Measurements from ENCODE around the gene GABRG2. TPM values are rescaled to one million over a fixed set of nuclear protein-coding genes. Genes with fewer than 3 reads are reported as not detected.
"Not testable (repeated sequence)": the region's sequence is repeated elsewhere in the genome, so short reads cannot be mapped to it uniquely, and the experiment has no call there.

Gene GABRG2
- not detected in 2 replicates for total RNA-seq (2014; rRNA removed; shearing (Covaris generic))

- Histone ChIP-seq H3K36me3 (no peaks in the 10 kb centered on the region), H3K4me1 (replicated peaks) (no peaks in the 10 kb centered on the region), H3K4me3 (no peak within 1 kb of the TSS), H3K27me3 (replicated peaks) (no peaks in the 10 kb centered on the region), H3K9me3 (replicated peaks) (peaks cover 3% of the 10 kb centered on the region; the same call in 1 of the 2 replicates), H3K27ac (no peak within 1 kb of the TSS)
- DNase-seq (ENCODE audit: low read depth in 1 of 2, low spot score in 2 of 2), result no peak
Observed at GRCh38 chr5:162067655-162068411, at the start of gene GABRG2. TSS of gene GABRG2 (plus strand) at chr5:162067773. CDS start at chr5:162068000, 227 bp downstream.

- H3K4me1 ChIP-seq (replicated peaks), result no peaks in the 10 kb centered on the region
- H3K27ac ChIP-seq, result no peak overlapping the region
- H3K4me3 ChIP-seq, result no peak overlapping the region
- H3K36me3 ChIP-seq, result no peaks in the 10 kb centered on the region
- DNase-seq (ENCODE audit: low read depth in 1 of 2, low spot score in 2 of 2), result no peak
- no peaks in the 10 kb centered on the region for H3K27me3 ChIP-seq (replicated peaks)
- H3K9me3 ChIP-seq (replicated peaks), result peaks cover 6% of the 10 kb centered on the region
Observed at GRCh38 chr5:162025312-162025711, 42.3 kb upstream of the GABRG2 start.

- Histone ChIP-seq H3K36me3 (no peaks in the 10 kb centered on the region), H3K4me1 (replicated peaks) (no peaks in the 10 kb centered on the region), H3K27ac (no peak overlapping the region), H3K4me3 (no peak overlapping the region), H3K9me3 (replicated peaks) (peaks cover 8% of the 10 kb centered on the region), H3K27me3 (replicated peaks) (no peaks in the 10 kb centered on the region)
- no peak for DNase-seq (ENCODE audit: low read depth in 1 of 2, low spot score in 2 of 2)
Observed at GRCh38 chr5:162026803-162027202, 40.8 kb upstream of the GABRG2 start.

- H3K4me1 ChIP-seq (replicated peaks), result no peaks in the 10 kb centered on the region
- no peaks in the 10 kb centered on the region for H3K27me3 ChIP-seq (replicated peaks)
- H3K36me3 ChIP-seq, result no peaks in the 10 kb centered on the region
- no peak overlapping the region for H3K4me3 ChIP-seq
- H3K9me3 ChIP-seq (replicated peaks), result peaks cover 7% of the 10 kb centered on the region
- no peak for DNase-seq (ENCODE audit: low read depth in 1 of 2, low spot score in 2 of 2)
- no peak overlapping the region for H3K27ac ChIP-seq
Observed at GRCh38 chr5:162037431-162037830, 30.1 kb upstream of the GABRG2 start.

- no peaks in the 10 kb centered on the region for H3K27me3 ChIP-seq (replicated peaks)
- H3K4me1 ChIP-seq (replicated peaks), result no peaks in the 10 kb centered on the region
- H3K4me3 ChIP-seq, result no peak overlapping the region
- peaks cover 6% of the 10 kb centered on the region; the same call in 1 of the 2 replicates for H3K9me3 ChIP-seq (replicated peaks)
- no peak for DNase-seq (ENCODE audit: low read depth in 1 of 2, low spot score in 2 of 2)
- H3K27ac ChIP-seq, result no peak overlapping the region
- H3K36me3 ChIP-seq, result no peaks in the 10 kb centered on the region
Observed at GRCh38 chr5:162047279-162047678, 20.3 kb upstream of the GABRG2 start.

GRCh38 chr5:162052676-162053075 lies 14.9 kb upstream of the GABRG2 start:
- Histone ChIP-seq H3K4me1 (replicated peaks) (no peaks in the 10 kb centered on the region), H3K4me3 (no peak overlapping the region), H3K9me3 (replicated peaks) (peaks cover 11% of the 10 kb centered on the region; the same call in 1 of the 2 replicates), H3K27me3 (replicated peaks) (no peaks in the 10 kb centered on the region), H3K27ac (no peak overlapping the region), H3K36me3 (no peaks in the 10 kb centered on the region)
- DNase-seq (ENCODE audit: low read depth in 1 of 2, low spot score in 2 of 2), result no peak

GRCh38 chr5:162055095-162055494 lies 12.5 kb upstream of the GABRG2 start:
- H3K9me3 ChIP-seq (replicated peaks), result peaks cover 11% of the 10 kb centered on the region; the same call in 1 of the 2 replicates
- DNase-seq (ENCODE audit: low read depth in 1 of 2, low spot score in 2 of 2); H3K27ac ChIP-seq; H3K27me3 ChIP-seq (replicated peaks); H3K4me3 ChIP-seq; H3K4me1 ChIP-seq (replicated peaks); H3K36me3 ChIP-seq: not testable (repeated sequence)

GRCh38 chr5:162067162-162067561 lies 411 bp upstream of the GABRG2 start:
- no peak for DNase-seq (ENCODE audit: low read depth in 1 of 2, low spot score in 2 of 2)
- Histone ChIP-seq H3K27me3 (replicated peaks) (no peaks in the 10 kb centered on the region), H3K4me3 (no peak overlapping the region), H3K9me3 (replicated peaks) (no peaks in the 10 kb centered on the region; the same call in 1 of the 2 replicates), H3K36me3 (no peaks in the 10 kb centered on the region), H3K4me1 (replicated peaks) (no peaks in the 10 kb centered on the region), H3K27ac (no peak overlapping the region)

GRCh38 chr5:162068412-162068811 lies 839 bp downstream of the GABRG2 start:
- no peaks in the 10 kb centered on the region for H3K4me1 ChIP-seq (replicated peaks)
- peaks cover 3% of the 10 kb centered on the region; the same call in 1 of the 2 replicates for H3K9me3 ChIP-seq (replicated peaks)
- no peaks in the 10 kb centered on the region for H3K36me3 ChIP-seq
- H3K27ac ChIP-seq, result no peak overlapping the region
- no peak overlapping the region for H3K4me3 ChIP-seq
- no peak for DNase-seq (ENCODE audit: low read depth in 1 of 2, low spot score in 2 of 2)
- no peaks in the 10 kb centered on the region for H3K27me3 ChIP-seq (replicated peaks)

- Histone ChIP-seq H3K36me3 (no peaks in the 10 kb centered on the region), H3K4me3 (no peak overlapping the region), H3K4me1 (replicated peaks) (no peaks in the 10 kb centered on the region), H3K27me3 (replicated peaks) (no peaks in the 10 kb centered on the region), H3K27ac (no peak overlapping the region), H3K9me3 (replicated peaks) (peaks cover 3% of the 10 kb centered on the region; the same call in 1 of the 2 replicates)
- DNase-seq (ENCODE audit: low read depth in 1 of 2, low spot score in 2 of 2), result no peak
Observed at GRCh38 chr5:162068936-162069335, 1.4 kb downstream of the GABRG2 start.

- H3K36me3 ChIP-seq, result no peaks in the 10 kb centered on the region
- H3K4me1 ChIP-seq (replicated peaks), result no peaks in the 10 kb centered on the region
- H3K4me3 ChIP-seq, result no peak overlapping the region
- no peak overlapping the region for H3K27ac ChIP-seq
- H3K9me3 ChIP-seq (replicated peaks), result peaks cover 18% of the 10 kb centered on the region
- no peak for DNase-seq (ENCODE audit: low read depth in 1 of 2, low spot score in 2 of 2)
- no peaks in the 10 kb centered on the region for H3K27me3 ChIP-seq (replicated peaks)
Observed at GRCh38 chr5:162078805-162079204, 11.2 kb downstream of the GABRG2 start.

GRCh38 chr5:162091336-162091735 lies 23.8 kb downstream of the GABRG2 start:
- no peak overlapping the region for H3K27ac ChIP-seq
- no peak for DNase-seq (ENCODE audit: low read depth in 1 of 2, low spot score in 2 of 2)
- H3K4me3 ChIP-seq, result no peak overlapping the region
- H3K4me1 ChIP-seq (replicated peaks), result no peaks in the 10 kb centered on the region
- H3K36me3 ChIP-seq, result no peaks in the 10 kb centered on the region
- no peaks in the 10 kb centered on the region for H3K27me3 ChIP-seq (replicated peaks)
- peaks cover 7% of the 10 kb centered on the region; the same call in 1 of the 2 replicates for H3K9me3 ChIP-seq (replicated peaks)

- DNase-seq (ENCODE audit: low read depth in 1 of 2, low spot score in 2 of 2), result no peak
- Histone ChIP-seq H3K9me3 (replicated peaks) (no peaks in the 10 kb centered on the region; the same call in 1 of the 2 replicates), H3K27me3 (replicated peaks) (no peaks in the 10 kb centered on the region), H3K4me3 (no peak overlapping the region), H3K27ac (no peak overlapping the region), H3K4me1 (replicated peaks) (no peaks in the 10 kb centered on the region), H3K36me3 (no peaks in the 10 kb centered on the region)
Observed at GRCh38 chr5:162096448-162096847, 28.9 kb downstream of the GABRG2 start.

GRCh38 chr5:162107591-162107990 lies 40.0 kb downstream of the GABRG2 start:
- no peaks in the 10 kb centered on the region for H3K4me1 ChIP-seq (replicated peaks)
- no peaks in the 10 kb centered on the region for H3K36me3 ChIP-seq
- no peak for DNase-seq (ENCODE audit: low read depth in 1 of 2, low spot score in 2 of 2)
- H3K27me3 ChIP-seq (replicated peaks), result no peaks in the 10 kb centered on the region
- no peak overlapping the region for H3K27ac ChIP-seq
- H3K4me3 ChIP-seq, result no peak overlapping the region
- peaks cover 6% of the 10 kb centered on the region for H3K9me3 ChIP-seq (replicated peaks)
